Measurements from ENCODE around the gene KLHDC7A.

KLHDC7A gene

DNA sequence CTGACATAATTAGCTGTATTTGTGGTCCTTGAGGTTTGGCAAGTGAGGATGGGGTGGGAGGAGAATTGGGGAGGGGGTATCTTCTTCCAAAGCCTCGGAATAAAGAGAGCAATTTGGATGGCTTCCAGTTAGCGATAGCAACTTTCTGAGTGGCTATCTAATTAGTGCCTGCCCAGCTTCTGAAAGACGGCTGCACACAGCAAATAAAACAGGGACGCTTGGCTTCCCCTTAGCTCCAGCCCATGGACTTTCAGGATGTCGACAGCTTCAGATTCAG lies 31.1 kb downstream of the KLHDC7A start:
- Histone ChIP-seq H3K27me3 (ENCODE audit: insufficient read depth, low read length, poor library complexity, severe bottlenecking) (no peaks in the 10 kb centered on the region), H3F3A (ENCODE audit: low read depth) (no peaks in the 10 kb centered on the region), H3K4me2 (ENCODE audit: low read depth, low read length, poor library complexity, severe bottlenecking) (no peak overlapping the region), H3K4me3 (ENCODE audit: low read length, poor library complexity, severe bottlenecking) (no peak overlapping the region), H3K4me1 (ENCODE audit: insufficient read depth, low read length, poor library complexity, severe bottlenecking) (no peaks in the 10 kb centered on the region), H3K36me3 (ENCODE audit: insufficient read depth, low read length) (no peaks in the 10 kb centered on the region), H3K9me3 (ENCODE audit: insufficient read depth, low read depth, low read length) (no peaks in the 10 kb centered on the region; the same call in 1 of the 2 replicates), H3K9me2 (replicated peaks; ENCODE audit: low read depth, low read length) (no peaks in the 10 kb centered on the region), H3K9ac (ENCODE audit: low read depth, low read length, poor library complexity, severe bottlenecking) (no peak overlapping the region), H4K20me1 (ENCODE audit: insufficient read depth, low read length, poor library complexity, severe bottlenecking) (no peaks in the 10 kb centered on the region), H2AFZ (ENCODE audit: low read length) (no peak overlapping the region), H3K79me2 (ENCODE audit: insufficient read depth, low read length) (no peaks in the 10 kb centered on the region)
- TF ChIP-seq, protein P1, sequence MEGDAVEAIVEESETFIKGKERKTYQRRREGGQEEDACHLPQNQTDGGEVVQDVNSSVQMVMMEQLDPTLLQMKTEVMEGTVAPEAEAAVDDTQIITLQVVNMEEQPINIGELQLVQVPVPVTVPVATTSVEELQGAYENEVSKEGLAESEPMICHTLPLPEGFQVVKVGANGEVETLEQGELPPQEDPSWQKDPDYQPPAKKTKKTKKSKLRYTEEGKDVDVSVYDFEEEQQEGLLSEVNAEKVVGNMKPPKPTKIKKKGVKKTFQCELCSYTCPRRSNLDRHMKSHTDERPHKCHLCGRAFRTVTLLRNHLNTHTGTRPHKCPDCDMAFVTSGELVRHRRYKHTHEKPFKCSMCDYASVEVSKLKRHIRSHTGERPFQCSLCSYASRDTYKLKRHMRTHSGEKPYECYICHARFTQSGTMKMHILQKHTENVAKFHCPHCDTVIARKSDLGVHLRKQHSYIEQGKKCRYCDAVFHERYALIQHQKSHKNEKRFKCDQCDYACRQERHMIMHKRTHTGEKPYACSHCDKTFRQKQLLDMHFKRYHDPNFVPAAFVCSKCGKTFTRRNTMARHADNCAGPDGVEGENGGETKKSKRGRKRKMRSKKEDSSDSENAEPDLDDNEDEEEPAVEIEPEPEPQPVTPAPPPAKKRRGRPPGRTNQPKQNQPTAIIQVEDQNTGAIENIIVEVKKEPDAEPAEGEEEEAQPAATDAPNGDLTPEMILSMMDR (conservative IDR thresholded peaks at IDR 0.05; ENCODE audit: low read length): no peak
- no peak for TF ChIP-seq EZH2phosphoT487 (IDR thresholded peaks at IDR 0.05; ENCODE audit: borderline replicate concordance)

DNA sequence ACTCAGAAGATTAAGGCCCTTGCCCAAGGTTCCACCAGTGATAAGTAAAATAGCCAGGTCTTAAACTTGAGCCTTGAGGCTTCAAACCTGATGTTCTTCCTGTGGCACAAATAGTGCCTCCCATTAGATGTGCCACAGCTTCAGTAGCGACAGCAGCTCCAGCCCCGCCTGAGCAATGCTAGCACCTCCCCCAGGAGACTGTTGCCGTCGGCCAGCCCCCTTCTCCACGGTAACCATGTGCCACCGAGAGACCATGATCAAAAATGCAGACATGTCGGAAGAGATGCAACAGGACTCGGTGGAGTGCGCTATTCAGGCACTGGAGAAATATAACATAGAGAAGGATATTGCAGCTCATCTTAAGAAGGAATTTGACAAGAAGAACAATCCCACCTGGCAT lies 32.2 kb downstream of the KLHDC7A start:
- Histone ChIP-seq H3K79me2 (ENCODE audit: insufficient read depth, low read length) (no peaks in the 10 kb centered on the region), H3K36me3 (ENCODE audit: insufficient read depth, low read length) (no peaks in the 10 kb centered on the region), H3K27me3 (ENCODE audit: insufficient read depth, low read length, poor library complexity, severe bottlenecking) (no peaks in the 10 kb centered on the region), H3F3A (ENCODE audit: low read depth) (no peaks in the 10 kb centered on the region), H3K4me3 (ENCODE audit: low read length, poor library complexity, severe bottlenecking) (no peak overlapping the region), H4K20me1 (ENCODE audit: insufficient read depth, low read length, poor library complexity, severe bottlenecking) (no peaks in the 10 kb centered on the region), H3K9ac (ENCODE audit: low read depth, low read length, poor library complexity, severe bottlenecking) (no peak overlapping the region), H3K4me1 (ENCODE audit: insufficient read depth, low read length, poor library complexity, severe bottlenecking) (no peaks in the 10 kb centered on the region), H2AFZ (ENCODE audit: low read length) (no peak overlapping the region), H3K9me2 (replicated peaks; ENCODE audit: low read depth, low read length) (no peaks in the 10 kb centered on the region), H3K9me3 (ENCODE audit: insufficient read depth, low read depth, low read length) (no peaks in the 10 kb centered on the region; the same call in 1 of the 2 replicates), H3K4me2 (ENCODE audit: low read depth, low read length, poor library complexity, severe bottlenecking) (no peak overlapping the region)
- TF ChIP-seq EZH2phosphoT487 (IDR thresholded peaks at IDR 0.05; ENCODE audit: borderline replicate concordance): no peak
- TF ChIP-seq, protein P1 (conservative IDR thresholded peaks at IDR 0.05; ENCODE audit: low read length): no peak

DNA sequence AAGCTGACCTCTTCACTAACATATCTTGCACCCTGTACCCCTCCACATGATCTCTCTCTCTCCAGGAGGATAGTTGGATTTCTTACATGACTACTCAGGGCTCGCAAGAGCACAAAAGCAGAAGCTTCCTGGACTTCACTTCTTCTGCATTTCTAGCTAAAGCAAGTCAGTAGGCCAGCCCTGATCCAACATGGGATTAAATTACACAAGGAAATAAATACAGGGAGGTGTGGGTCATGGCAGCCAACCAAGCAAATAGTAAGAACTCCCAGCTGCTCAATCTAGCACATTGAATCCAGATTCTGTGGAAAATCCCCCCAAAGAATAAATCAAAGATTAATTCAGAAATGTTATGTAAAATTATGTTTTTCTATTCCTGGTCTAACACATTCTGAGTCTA lies 33.3 kb downstream of the KLHDC7A start:
- no peaks in the 10 kb centered on the region for H3K27me3 ChIP-seq (ENCODE audit: insufficient read depth, low read length, poor library complexity, severe bottlenecking)
- H3K79me2 ChIP-seq (ENCODE audit: insufficient read depth, low read length): no peaks in the 10 kb centered on the region
- no peak overlapping the region for H2AFZ ChIP-seq (ENCODE audit: low read length)
- no peaks in the 10 kb centered on the region for H3K4me1 ChIP-seq (ENCODE audit: insufficient read depth, low read length, poor library complexity, severe bottlenecking)
- no peak overlapping the region for H3K4me2 ChIP-seq (ENCODE audit: low read depth, low read length, poor library complexity, severe bottlenecking)
- no peak overlapping the region for H3K4me3 ChIP-seq (ENCODE audit: low read length, poor library complexity, severe bottlenecking)
- no peak overlapping the region for H3K9ac ChIP-seq (ENCODE audit: low read depth, low read length, poor library complexity, severe bottlenecking)
- no peaks in the 10 kb centered on the region for H3F3A ChIP-seq (ENCODE audit: low read depth)
- no peaks in the 10 kb centered on the region for H4K20me1 ChIP-seq (ENCODE audit: insufficient read depth, low read length, poor library complexity, severe bottlenecking)
- TF ChIP-seq, protein P1 (conservative IDR thresholded peaks at IDR 0.05; ENCODE audit: low read length): no peak
- TF ChIP-seq EZH2phosphoT487 (IDR thresholded peaks at IDR 0.05; ENCODE audit: borderline replicate concordance): no peak
- H3K36me3 ChIP-seq (ENCODE audit: insufficient read depth, low read length): no peaks in the 10 kb centered on the region
- no peaks in the 10 kb centered on the region; the same call in 1 of the 2 replicates for H3K9me3 ChIP-seq (ENCODE audit: insufficient read depth, low read depth, low read length)
- no peaks in the 10 kb centered on the region for H3K9me2 ChIP-seq (replicated peaks; ENCODE audit: low read depth, low read length)

All from Loucy (cell line).